ENCODE results near the gene MACF1.

MACF1 gene

DNA sequence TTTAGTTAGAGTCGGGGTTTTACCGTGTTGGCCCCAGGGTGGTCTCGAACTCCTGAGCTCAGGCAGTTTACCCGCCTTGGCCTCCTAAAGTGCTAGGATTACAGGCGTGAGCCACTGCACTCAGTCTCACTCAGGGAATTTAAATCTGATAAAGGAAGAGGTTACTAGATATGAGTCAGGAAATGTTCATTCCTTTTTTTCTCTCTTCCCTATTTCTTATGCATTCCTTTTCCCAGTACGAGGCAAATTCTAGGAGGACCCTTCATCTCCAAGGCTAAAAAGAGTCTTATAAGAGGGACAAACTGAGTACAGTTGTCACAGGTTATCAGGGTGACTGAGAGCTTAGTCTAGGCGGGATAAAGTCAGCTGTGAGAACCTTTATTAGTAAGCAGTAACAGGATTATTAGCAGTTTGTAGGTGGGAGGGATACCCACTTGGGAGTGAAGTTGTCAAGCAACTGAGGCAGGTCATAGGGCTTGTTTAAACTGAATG is 9.1 kb downstream of the MACF1 start:
- no peak for DNase-seq (ENCODE audit: low read depth)

DNA sequence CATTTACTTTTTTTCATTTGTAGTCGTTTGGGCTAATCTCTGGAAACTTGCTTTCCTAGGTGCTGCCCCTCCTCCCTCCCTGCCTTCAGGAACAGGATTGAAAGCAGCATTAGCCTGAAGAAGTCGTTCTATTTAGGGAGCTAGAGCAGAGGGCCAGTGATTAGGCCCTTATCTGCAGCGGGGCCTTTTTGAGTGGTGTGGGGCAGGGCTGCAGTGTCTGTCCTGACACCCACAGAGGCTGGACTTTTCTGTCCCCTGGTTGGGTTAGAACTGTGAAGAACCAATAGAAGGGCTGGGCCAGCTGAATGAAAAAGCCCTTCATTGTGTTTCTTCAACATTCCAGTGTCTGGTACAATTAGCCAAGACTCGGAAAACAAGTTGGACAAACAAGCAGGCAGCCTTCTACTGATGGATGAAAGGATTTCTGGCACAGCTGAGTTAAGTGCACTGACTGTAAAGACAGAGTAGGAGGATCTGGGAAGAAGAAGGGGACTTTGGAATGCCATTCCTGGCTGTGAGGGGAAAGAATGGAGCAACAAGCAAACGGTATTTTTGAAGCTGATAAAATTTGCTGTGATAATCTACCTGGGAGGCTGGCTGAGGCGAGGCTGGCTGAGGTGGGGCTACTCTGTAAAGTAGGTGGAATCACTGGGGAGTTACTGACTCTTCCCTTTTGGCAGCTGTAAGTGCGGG is 9.7 kb downstream of the MACF1 start:
- DNase-seq (ENCODE audit: low read depth) = no peak

DNA sequence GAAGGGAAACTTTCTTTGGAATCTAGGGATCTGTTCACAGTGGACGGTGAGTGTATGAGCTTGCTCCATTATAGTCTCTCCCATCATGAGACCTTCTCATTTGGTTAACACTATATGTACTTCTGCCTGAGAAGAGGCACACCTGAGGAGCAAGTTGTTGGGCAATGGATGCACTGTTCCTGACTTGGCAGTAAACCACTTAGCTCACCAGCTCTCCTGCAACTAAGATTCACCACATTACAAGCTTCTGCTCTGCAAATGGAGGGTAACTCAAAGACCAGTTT is 10.2 kb downstream of the MACF1 start:
- no peak for DNase-seq (ENCODE audit: low read depth)

DNA sequence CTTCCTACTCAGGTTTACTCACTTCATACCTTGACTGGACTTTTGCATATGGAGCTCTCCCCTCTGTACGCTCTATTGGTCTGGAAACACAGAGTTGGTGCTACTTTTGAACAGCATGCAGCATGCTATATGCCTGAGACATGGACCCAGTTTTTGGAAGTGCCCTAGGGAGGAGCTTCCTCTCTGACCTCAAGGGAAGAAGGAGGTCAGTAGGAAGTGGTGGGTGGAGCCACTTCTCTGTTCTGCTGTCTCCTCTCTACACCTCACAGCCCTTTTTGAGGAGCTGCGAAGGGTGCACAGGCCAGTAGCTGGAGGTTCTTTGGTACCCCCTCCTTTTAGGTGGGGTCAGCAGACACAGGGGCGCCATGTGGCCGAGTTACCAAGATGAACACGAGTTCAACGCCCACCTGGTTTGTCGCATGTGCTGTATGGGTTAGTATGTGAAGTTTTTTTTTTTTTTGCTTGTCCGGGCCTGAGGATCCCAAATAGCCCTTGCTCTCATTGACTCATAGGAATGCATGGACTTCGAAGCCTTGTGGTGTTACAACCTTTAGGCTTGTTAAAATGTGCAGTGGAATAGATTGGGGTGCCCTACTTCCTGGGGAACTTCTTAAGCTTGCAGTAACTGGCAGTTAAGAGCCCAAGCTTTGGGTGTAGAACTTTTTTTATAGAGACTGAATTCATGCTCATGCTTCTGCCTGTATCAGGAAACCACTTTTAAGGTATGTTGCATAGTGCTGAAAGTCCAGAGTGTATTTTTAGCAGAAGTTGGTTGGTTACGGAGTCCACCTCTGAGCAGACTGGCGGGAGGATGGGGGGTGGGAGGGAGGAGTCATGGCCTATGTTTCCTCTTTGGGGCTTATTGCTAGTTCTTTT is 10.7 kb downstream of the MACF1 start:
- DNase-seq (ENCODE audit: low read depth) = no peak

DNA sequence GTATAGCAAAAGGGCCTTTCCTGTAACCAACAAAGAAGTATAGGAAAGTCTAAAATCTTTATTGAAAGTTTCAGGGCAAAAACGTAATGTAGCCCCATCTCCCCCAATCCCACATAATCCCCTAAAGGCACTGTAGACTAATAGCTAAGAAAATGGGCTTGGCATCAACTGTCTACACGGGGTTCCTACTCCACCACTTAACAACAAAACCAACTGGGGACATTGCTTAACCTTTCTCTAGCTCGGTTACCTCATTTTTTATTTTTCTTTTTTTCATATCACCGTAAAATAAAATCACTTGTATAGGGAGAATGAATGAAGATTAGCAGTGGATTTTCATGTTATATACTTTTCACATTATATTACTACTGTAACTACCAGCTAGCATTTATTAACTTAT is 12.3 kb downstream of the MACF1 start:
- DNase-seq (ENCODE audit: low read depth) = no peak

DNA sequence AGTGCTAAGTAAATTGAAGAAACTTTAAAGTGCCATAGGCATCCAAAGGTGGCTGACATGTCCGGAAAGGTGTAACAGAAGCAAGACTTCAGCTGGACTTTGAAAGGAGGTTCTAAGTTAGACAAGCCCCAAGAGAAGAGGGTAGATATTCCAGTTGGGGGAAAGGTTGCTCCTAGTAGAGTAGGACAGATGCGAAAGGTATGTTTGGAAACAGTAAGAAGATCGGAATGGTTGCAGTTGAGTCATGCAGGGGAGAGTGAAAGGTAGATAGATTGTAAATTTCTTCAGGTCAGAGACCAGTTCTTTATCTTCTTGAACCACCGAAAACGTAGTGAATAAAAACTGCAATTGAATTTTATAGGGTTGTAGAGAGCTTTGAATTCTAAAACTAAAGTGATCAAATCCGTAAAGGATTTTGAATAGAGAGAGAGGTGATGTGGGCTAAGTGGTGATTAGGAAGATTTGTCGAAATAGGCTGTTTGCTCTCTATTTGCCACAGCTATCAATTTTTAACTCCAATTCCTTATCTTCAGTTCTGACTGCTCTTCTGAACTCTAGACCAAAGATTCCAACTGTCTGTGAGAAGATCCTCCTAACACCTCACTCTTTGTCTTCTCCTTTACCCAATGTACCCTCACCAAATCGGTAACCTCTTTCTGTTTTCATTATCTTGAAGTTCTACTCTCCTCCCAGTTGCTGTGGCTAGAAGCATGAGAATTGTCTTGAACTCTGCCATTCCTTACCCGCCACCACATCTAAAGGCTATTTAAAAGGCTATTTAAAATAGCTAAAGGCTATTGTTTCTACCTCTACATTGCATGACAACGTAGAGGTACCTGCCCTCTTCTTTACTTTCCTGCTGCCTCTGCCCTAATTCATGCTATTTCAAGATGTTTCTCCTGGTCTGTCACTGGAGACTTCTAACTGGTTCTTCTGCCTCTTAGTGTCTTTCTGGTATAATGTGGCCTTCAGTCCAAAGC is 16.7 kb downstream of the MACF1 start:
- DNase-seq (ENCODE audit: low read depth) = no peak

DNA sequence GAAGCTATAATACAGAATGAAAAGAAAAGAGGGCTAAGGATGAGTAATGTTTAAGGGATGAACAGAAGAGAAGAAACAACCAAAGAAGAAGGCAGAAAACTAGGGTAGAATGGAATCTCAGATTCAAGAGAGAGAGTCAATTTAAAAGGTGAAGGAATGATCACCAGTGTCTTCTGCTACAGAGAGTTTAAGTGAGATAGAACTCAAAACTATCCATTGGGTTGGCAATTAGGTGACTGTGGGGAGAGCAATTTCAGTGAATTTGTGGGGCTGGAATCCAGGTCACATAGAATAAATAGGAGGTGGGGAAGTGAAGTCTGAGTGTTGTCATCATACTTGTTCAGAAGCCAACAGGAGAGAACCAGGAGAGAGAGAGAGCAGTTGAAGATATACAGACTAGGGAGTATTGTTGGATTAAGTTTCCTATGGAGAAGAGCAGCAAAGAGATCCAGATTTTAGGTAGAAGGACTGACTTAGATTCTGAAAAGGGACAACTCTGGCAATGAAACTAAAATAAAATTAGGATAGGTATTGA is 19.9 kb downstream of the MACF1 start:
- no peak for DNase-seq (ENCODE audit: low read depth)

DNA sequence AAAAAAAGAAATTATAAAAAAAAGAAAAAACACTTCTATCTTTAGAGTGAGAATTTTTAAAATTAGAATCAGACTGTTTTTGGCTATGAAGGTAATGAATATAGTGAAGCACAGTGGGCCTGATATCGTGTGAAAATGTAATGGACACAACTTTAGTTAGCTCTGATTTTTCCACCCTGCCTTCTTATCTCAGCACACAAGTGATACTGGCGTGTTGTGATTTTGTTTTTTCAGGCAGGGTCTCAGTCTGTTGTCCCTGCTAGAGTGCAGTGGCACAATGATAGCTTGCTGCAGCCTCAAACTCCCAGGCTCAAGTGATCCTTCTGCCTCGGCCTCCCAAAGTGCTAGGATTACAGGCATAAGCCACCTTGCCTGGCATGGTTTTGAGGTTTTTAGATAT is 22.3 kb downstream of the MACF1 start:
- no peak for DNase-seq (ENCODE audit: low read depth)

DNA sequence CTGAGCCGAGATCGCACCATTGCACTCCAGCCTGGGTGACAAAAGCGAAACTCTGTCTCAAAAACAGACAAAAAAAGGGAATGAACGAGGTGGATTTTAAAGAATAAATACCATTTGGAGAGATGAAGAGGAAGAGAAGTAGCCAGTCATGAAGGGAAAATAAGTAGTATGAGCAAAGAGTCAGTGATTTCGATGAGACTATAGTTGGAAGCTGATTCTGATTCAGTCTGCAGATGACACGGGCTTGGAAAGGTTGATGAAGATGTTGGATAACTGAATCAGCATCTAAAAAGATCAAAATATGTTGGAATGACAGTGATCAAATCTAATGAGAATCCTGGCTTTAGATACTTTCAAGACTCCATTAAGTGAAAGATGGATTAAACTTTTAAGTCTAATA is 23.8 kb downstream of the MACF1 start:
- DNase-seq (ENCODE audit: low read depth) = no peak

DNA sequence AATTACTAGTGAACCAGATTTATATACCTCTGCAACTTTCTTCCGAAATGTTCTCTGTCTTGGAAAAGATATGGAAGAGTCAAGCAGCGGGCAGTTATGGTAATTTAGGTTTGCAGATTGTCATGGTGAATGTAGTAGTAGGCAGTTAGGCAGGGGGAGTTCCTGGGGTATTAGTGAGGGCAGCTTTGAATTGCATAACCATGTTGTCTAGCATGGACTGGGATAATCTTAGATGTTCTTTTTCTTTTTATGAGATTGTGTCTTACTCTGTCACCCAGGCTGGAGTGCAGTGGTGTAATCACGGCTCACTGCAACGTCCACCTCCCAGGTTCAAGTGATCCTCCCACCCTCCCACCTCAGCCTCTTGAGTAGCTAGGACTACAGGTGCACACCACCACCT is 25.0 kb downstream of the MACF1 start:
- DNase-seq (ENCODE audit: low read depth) = no peak

DNA sequence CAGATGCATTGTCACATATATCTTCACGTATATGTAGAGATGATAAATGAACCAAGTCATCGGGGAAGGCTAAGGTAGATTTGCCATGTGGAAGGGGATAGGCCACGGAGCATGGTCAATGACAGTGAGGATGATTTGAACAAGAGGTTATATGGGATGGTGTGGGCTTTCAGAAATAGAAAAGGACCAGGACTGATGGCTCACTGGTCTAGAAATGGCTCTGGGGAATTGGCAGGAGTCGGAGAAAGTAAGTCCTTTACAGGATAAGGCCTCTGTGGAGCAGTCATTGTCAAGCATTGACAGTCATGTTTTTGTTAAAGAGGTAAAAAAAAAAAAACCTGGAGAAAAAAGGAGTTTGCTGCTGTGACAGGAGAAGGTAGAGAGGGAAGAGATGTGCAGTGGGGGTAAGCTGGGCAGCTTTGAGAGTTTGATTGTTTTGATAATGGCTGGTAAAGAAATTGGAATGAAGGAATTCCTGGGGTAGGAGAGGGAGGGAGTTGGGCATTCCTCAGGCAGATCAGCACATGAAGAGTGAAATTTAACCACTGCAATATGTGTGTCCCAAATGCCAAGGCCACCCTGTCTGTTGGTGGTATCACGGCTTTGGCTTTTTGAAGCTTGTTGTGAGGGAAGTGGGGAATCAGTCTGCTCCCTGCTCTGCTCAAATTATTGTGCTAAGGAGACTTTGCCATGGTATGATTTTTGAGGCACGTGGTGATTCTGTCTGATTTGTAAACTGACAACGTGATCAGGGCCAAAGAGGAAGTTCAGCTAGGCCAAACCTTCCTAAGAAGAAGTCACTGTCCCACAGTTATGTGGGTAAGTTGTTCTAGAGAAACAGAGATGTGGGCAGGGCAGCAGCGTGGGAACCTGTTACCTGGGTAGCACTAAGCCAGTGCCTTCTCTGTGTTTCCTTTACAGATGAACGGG is 26.0 kb downstream of the MACF1 start:
- DNase-seq (ENCODE audit: low read depth) = no peak

DNA sequence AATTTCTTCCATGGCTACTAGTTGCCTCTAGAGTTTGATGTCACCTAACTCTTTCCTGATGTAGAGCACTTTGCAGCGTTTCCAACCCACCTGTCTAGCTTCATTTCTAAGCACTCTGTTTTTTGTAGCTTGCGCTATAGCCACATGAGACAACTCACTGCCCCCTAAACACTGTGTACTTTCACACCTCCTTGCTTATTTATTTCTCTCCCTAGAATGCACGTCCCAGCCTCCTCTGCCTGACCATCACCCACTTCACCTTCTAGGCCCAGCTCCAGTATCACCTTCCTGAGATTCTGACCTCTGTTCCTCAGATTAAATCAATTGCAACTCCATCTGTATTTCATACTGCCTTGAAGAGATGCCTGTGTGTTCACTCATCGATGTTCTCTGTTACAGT is 32.5 kb downstream of the MACF1 start:
- no peak for DNase-seq (ENCODE audit: low read depth)

DNA sequence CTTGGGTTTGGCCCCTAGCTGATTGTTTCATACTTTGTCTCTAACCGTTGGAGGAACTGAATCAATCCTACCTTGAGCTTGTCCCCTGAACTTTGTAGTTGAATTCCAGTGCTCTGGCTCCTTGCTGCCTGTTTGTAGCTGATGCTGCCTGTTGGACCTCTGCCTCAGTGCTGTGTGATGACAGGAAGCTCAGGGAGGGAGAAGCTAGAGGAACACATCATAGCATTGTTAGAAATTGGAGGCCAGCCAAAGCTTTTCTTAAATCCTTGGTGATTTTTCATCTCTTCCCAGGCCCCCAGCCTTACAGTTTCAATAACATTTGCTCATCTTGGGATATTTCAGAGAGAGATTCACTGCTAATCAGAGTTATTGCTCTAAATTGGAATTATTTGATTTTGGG is 34.0 kb downstream of the MACF1 start:
- peak; percentile 72 for DNase-seq (ENCODE audit: low read depth)

DNA sequence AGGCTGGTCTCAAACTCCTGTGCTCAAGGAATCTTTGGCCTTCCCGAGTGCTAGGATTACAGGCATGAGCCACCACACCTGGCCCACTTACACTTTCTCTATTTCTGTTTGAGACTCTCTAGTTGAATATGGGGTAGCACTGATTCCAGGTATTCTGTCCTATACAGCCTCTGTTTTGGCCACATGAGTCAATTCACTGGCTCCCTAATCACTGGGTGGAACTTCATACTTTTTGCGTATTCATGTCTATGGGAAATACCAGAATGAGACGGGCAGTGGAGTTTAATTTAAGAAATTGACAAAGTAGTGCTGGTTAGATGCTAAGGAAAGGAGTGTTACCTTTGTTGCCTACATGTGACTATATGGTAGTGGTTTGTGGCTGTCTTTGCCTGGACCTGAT is 35.5 kb downstream of the MACF1 start:
- DNase-seq (ENCODE audit: low read depth) = no peak

DNA sequence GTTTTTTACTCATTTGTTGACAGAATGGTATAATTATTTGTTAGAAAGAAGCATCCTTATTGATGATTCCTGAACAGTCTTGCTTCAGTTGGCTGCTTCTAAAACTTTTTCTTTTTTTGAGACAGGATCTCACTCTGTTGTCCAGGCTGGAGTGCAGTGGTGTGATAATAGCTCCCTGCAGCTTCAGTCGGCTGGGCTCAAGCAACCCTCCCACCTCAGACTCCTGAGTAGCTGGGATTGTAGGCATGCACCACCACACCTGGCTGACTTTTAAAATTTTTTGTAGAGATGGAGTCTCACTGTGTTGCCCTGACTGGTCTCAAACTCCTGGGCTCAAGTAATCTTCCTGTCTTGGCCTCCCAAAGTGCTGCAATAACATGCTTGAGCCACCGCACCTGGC is 38.8 kb downstream of the MACF1 start:
- DNase-seq (ENCODE audit: low read depth) = no peak

DNA sequence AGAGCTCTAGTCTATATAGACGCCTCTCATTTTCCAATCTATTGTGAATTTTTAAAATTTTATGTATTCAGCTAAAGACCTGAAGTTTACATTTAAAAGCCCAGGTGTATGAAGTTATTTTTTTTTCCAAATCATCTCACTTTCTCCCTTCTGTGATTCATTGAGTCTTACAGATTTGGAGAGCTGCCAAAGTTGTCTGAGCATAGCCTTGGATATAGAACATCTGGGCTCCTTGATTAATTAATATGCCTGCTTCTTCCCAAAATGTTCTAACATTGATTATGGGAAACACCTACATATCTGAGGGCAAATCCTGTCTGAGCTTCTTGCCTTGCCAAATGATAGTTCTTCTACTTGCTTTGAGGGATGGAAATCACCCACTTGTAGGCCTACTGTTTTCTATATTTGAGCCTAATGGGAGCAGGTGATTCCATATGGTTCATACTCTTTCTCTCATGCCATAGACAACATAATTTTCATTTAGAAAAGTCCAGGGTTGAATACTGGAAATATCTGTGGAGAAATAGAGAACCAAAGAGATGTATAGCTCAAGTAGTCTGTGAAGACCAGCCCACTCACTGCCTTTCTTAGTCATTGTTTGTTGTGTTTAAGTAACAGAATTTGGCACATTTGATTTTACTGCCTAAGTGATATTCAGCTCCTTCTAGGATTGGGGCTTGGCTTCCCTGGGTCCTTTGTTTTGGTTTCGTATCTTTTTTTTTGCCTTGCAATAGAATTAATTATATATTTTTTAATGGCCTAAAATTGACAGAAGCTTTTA is 46.2 kb downstream of the MACF1 start:
- DNase-seq (ENCODE audit: low read depth) = no peak

DNA sequence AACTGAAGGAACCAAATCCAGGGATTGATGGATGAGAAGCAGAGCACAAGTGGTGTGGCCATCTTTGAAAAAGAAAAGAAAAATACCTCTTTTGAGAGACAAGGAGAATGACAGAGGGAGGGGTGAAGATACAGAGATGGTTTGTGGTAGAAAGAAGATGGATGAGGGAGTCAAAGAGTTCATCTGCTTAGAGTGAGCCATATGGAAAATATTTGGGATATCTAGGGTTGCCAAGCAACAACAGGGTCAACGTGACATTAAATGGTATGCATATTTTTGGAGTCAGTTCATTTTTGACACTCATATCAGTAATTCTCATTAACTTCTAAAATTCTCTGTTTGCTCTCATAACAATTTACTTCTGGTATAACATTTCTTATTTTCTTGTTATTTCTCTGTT is 50.7 kb downstream of the MACF1 start:
- DNase-seq (ENCODE audit: low read depth) = no peak

DNA sequence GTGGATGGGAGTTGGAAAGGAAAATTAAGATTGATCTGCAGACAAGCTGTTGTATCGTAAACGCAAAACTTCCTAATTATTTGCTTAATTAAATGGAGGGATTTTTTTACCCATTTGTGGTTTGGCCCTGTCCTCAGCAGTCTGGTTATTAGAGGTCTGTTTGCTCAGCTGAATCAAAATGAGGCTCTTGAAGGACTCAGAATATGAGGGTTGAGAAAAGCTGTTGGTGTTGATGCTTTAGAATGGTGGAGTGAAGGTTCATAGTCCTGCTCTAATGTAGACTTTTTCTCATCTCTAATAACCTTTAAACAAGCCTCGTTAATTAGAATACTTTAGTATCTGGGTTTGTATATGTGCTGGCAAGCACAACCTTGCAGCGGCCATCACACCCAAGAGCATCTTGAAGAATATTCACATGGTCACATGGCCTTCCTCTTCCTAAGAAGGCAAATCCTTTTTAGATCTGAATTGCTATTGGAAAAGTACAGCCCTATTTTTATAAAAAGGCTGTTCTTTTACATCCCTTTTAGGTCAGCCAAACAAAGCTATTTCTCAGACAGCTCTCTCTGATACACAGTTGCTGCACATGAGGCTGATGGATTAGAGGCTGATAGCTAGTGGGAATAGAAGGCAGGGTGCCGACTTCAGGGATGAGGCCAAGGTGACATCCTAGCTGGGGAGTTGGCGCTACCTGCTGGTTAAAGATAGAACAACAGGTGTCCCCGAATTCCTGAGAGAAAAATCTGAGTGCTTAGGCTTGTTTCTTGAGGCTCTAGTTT is 53.8 kb downstream of the MACF1 start:
- DNase-seq (ENCODE audit: low read depth) = no peak

DNA sequence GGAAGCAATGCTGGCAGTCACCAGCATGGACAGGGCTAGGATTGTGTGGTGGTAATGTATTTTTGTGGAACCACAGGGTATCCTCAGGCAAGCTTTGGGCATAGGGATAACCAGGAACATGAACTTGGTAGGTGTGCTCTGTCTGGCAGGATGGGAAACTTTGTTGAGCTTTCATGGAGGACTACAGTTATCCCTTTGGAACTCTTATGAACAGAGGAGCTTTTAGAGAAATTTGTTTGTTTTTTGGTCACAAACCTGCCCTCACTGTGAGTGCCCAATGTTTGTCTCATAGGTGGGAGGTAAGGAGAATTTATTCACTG is 54.4 kb downstream of the MACF1 start:
- DNase-seq (ENCODE audit: low read depth) = no peak

Data from non-pigmented ciliary epithelial cell (primary cell).